OCI-LY1 (cell line): ENCODE data around the gene ATP1B3.

ENCODE experiments used
- H2AFZ ChIP-seq: fragments of 200-600 bp; sonication (generic), shearing (Covaris generic); 2 replicates; pipeline ENCODE4 v1.6.0; 2014; ENCODE audit warnings: antibody characterized with exemption, mild to moderate bottlenecking, low read length
- H3F3A ChIP-seq: fragments of 200-600 bp; sonication (generic), shearing (Covaris generic); 2 replicates; pipeline ENCODE4 v1.6.0; 2014; ENCODE audit warnings: mild to moderate bottlenecking, antibody characterized with exemption, low read length, moderate library complexity; ENCODE audit not compliant: insufficient read depth
- H3K27ac ChIP-seq: fragments of 200-600 bp; sonication (generic); 2 replicates; pipeline ENCODE4 v1.5.1; 2014; ENCODE audit warnings: low read length, mixed run types, mild to moderate bottlenecking, low read depth; ENCODE audit not compliant: poor library complexity, severe bottlenecking
- H3K27me3 ChIP-seq: fragments of 200-600 bp; sonication (generic); 2 replicates; pipeline ENCODE4 v1.6.0; 2014; ENCODE audit warnings: antibody characterized with exemption, mild to moderate bottlenecking, low read length, moderate library complexity; ENCODE audit not compliant: insufficient read depth
- H3K36me3 ChIP-seq: fragments of 200-600 bp; sonication (generic); 2 replicates; pipeline ENCODE4 v1.6.1; 2014; ENCODE audit warnings: mild to moderate bottlenecking, antibody characterized with exemption, low read length, moderate library complexity, mixed read lengths; ENCODE audit not compliant: insufficient read depth
- H3K4me1 ChIP-seq: fragments of 200-600 bp; sonication (generic); 2 replicates; pipeline ENCODE4 v1.5.1; 2014; ENCODE audit warnings: mild to moderate bottlenecking, low read length, moderate library complexity; ENCODE audit not compliant: insufficient read depth, severe bottlenecking
- H3K4me2 ChIP-seq: fragments of 200-600 bp; sonication (generic), shearing (Covaris generic); 2 replicates; pipeline ENCODE4 v1.6.1; 2014; ENCODE audit warnings: low read length
- H3K4me3 ChIP-seq: fragments of 200-600 bp; sonication (generic); 2 replicates; pipeline ENCODE4 v1.5.1; 2014; ENCODE audit warnings: low read length, low read depth, mild to moderate bottlenecking, mixed read lengths; ENCODE audit not compliant: poor library complexity, severe bottlenecking
- H3K79me2 ChIP-seq: fragments of 200-600 bp; shearing (Covaris generic); 2 replicates; pipeline ENCODE4 v1.6.1; 2016; ENCODE audit warnings: mixed run types, low read length, mixed read lengths; ENCODE audit not compliant: insufficient read depth
- H3K9ac ChIP-seq: fragments of 200-600 bp; sonication (generic), shearing (Covaris generic); 2 replicates; pipeline ENCODE4 v1.6.1; 2014; ENCODE audit warnings: mild to moderate bottlenecking, low read length, mixed read lengths
- H3K9me2 ChIP-seq: fragments of 200-600 bp; sonication (generic), shearing (Covaris generic); 2 replicates; pipeline ENCODE4 v1.6.1; 2014; ENCODE audit warnings: low read depth, mild to moderate bottlenecking, low read length, mixed read lengths
- H3K9me3 ChIP-seq: fragments of 200-600 bp; shearing (Covaris generic); 2 replicates; pipeline ENCODE4 v1.6.1; 2014; ENCODE audit warnings: low read length, mixed read lengths
- H4K20me1 ChIP-seq: fragments of 200-600 bp; sonication (generic), shearing (Covaris generic); 2 replicates; pipeline ENCODE4 v1.6.0; 2016; ENCODE audit warnings: mild to moderate bottlenecking, low read length; ENCODE audit not compliant: insufficient read depth
- CTCF ChIP-seq: fragments of 200-600 bp; sonication (generic), shearing (Covaris generic); IDR thresholded peaks from 2 replicates; pipeline ENCODE4 v1.5.1; 2017; ENCODE audit warnings: mild to moderate bottlenecking, antibody characterized with exemption, low read length, moderate library complexity, mixed read lengths
- EZH2 ChIP-seq: fragments of 200-600 bp; sonication (generic), shearing (Covaris generic); IDR thresholded peaks from 2 replicates; pipeline ENCODE4 v1.8.0; 2017; ENCODE audit warnings: borderline replicate concordance, mixed run types, mild to moderate bottlenecking, antibody characterized with exemption, low read length, moderate library complexity, mixed read lengths

The ATP1B3 gene

GRCh38 chr3:141955175-141955574 lies 78.7 kb downstream of the ATP1B3 start:
- H3K79me2 ChIP-seq = no peaks in the 10 kb centered on the region
- TF ChIP-seq CTCF (no peak), EZH2 (no peak)
- H2AFZ ChIP-seq = no peak overlapping the region
- no peaks in the 10 kb centered on the region for H3K27me3 ChIP-seq
- H3K27ac ChIP-seq = peak overlapping the region; percentile 17
- H3K9me3 ChIP-seq = no peaks in the 10 kb centered on the region
- H3K4me1 ChIP-seq = no peaks in the 10 kb centered on the region
- no peaks in the 10 kb centered on the region for H3K9me2 ChIP-seq
- peaks cover 98% of the 10 kb centered on the region for H3K36me3 ChIP-seq
- no peak overlapping the region for H3K9ac ChIP-seq
- H4K20me1 ChIP-seq = no peaks in the 10 kb centered on the region
- no peak overlapping the region for H3K4me2 ChIP-seq
- H3F3A ChIP-seq = no peaks in the 10 kb centered on the region
- no peak overlapping the region for H3K4me3 ChIP-seq

GRCh38 chr3:141959589-141960554 lies 83.4 kb downstream of the ATP1B3 start:
- Histone ChIP-seq H3K36me3 (peaks cover 99% of the 10 kb centered on the region), H3K9ac (no peak overlapping the region)

GRCh38 chr3:141960731-141961130 lies 84.3 kb downstream of the ATP1B3 start:
- no peak overlapping the region for H3K4me3 ChIP-seq
- no peak overlapping the region for H3K27ac ChIP-seq
- no peaks in the 10 kb centered on the region for H3K79me2 ChIP-seq
- H4K20me1 ChIP-seq = no peaks in the 10 kb centered on the region
- H3K9me3 ChIP-seq = no peaks in the 10 kb centered on the region
- H2AFZ ChIP-seq = no peak overlapping the region
- no peaks in the 10 kb centered on the region for H3K4me1 ChIP-seq
- no peak for TF ChIP-seq EZH2
- no peak for TF ChIP-seq CTCF
- peaks cover 98% of the 10 kb centered on the region for H3K36me3 ChIP-seq
- H3F3A ChIP-seq = 0 out of 2 replicates have a peak, but pooled peaks cover 2% of the 10 kb centered on the region
- no peaks in the 10 kb centered on the region for H3K27me3 ChIP-seq
- H3K9me2 ChIP-seq = no peaks in the 10 kb centered on the region
- H3K9ac ChIP-seq = no peak overlapping the region
- H3K4me2 ChIP-seq = no peak overlapping the region

More at GRCh38 chr3:141959589-141960554, 83.4 kb downstream of the ATP1B3 start:
- Histone ChIP-seq H4K20me1 (no peaks in the 10 kb centered on the region), H3F3A (no peaks in the 10 kb centered on the region), H2AFZ (no peak overlapping the region), H3K4me2 (no peak overlapping the region), H3K27me3 (no peaks in the 10 kb centered on the region), H3K79me2 (no peaks in the 10 kb centered on the region), H3K9me3 (no peaks in the 10 kb centered on the region), H3K9me2 (no peaks in the 10 kb centered on the region), H3K27ac (no peak overlapping the region), H3K4me3 (no peak overlapping the region), H3K4me1 (no peaks in the 10 kb centered on the region)
- no peak for TF ChIP-seq CTCF
- no peak for TF ChIP-seq EZH2
